Activated effector memory CD4-positive, alpha-beta T cell treated with anti-CD3 and anti-CD28 coated beads, Interleukin-2, amount 50 U/mL, for 16 hours (primary cell): ENCODE results near the gene TMEM207.

Experiments
- DNase-seq: peaks from one replicate; pipeline ENCODE4 v3.0.0-alpha.2; 2020

The TMEM207 gene

GRCh38 chr3:190382082-190382481 is 67.6 kb downstream of the TMEM207 start:
- no peak for DNase-seq

GRCh38 chr3:190381441-190381840 is 68.3 kb downstream of the TMEM207 start:
- no peak for DNase-seq

GRCh38 chr3:190380184-190380583 is 69.5 kb downstream of the TMEM207 start:
- DNase-seq = no peak
